Activated T-helper 1 cell treated with anti-CD3 and anti-CD28 coated beads, Interleukin-12 subunit alpha, Interleukin-12 subunit beta, Interleukin-2, Interleukin-4 antibody, amounts not matched to agents 30 ng/mL and 10 ng/mL and 1 ng/mL, durations not matched to agents 14 hours and 24 hours and 36 hours (primary cell): Measurements from ENCODE around the gene SUV39H2. TPM values are rescaled to one million over a fixed set of nuclear protein-coding genes. Genes with fewer than 3 reads are reported as not detected.
"Not testable (repeated sequence)": the region's sequence is repeated elsewhere in the genome, so short reads cannot be mapped to it uniquely, and the experiment has no call there.

Experiments
- DNase-seq: peaks from one replicate; pipeline ENCODE4 v3.0.0; 2021; ENCODE audit warnings: low spot score
- H3K27ac Mint-ChIP-seq: one replicate; pipeline ENCODE4 v1.8.0; 2021; ENCODE audit warnings: mild to moderate bottlenecking, mixed read lengths
- H3K27me3 Mint-ChIP-seq: one replicate; pipeline ENCODE4 v1.8.0; 2022; ENCODE audit warnings: mild to moderate bottlenecking, moderate library complexity, mixed read lengths; ENCODE audit not compliant: insufficient read depth
- H3K36me3 Mint-ChIP-seq: one replicate; pipeline ENCODE4 v1.8.0; 2021; ENCODE audit warnings: low read depth, mixed read lengths
- H3K4me1 Mint-ChIP-seq: one replicate; pipeline ENCODE4 v1.8.0; 2021; ENCODE audit warnings: low read depth, mixed read lengths
- H3K4me3 Mint-ChIP-seq: one replicate; pipeline ENCODE4 v1.8.0; 2021; ENCODE audit warnings: mild to moderate bottlenecking, moderate library complexity, mixed read lengths
- H3K9me3 Mint-ChIP-seq: one replicate; pipeline ENCODE4 v1.8.0; 2021; ENCODE audit warnings: mixed read lengths
- intact Hi-C: fragments of 100-400 bp; cut with micrococcal nuclease; formaldehyde crosslinking; loops from one replicate; pipeline ENCODE4 v1.15.1; 2024
- total RNA-seq: library from RNA; stranded (reverse); gene quantifications from 2 replicates; pipeline ENCODE4 v1.2.3, GENCODE V29; 2022

The SUV39H2 gene
- total RNA-seq, 1 donor from 2014 or later, result 43.3 TPM

- Mint-ChIP-seq H3K27me3 (no peaks in the 10 kb centered on the region), H3K9me3 (peaks cover 32% of the 10 kb centered on the region), H3K36me3 (peaks cover 84% of the 10 kb centered on the region), H3K4me3 (no peak overlapping the region), H3K4me1 (peaks cover 24% of the 10 kb centered on the region), H3K27ac (peak overlapping the region; percentile 66)
- intact Hi-C loops, result no loop called here
- no peak for DNase-seq
Observed at GRCh38 chr10:14918964-14919363, 40.3 kb downstream of the SUV39H2 start.

- no peak for DNase-seq
- intact Hi-C loops, result no loop called here
- Mint-ChIP-seq H3K4me1 (peaks cover 7% of the 10 kb centered on the region), H3K9me3 (peaks cover 3% of the 10 kb centered on the region), H3K4me3 (no peak overlapping the region), H3K27me3 (no peaks in the 10 kb centered on the region), H3K36me3 (peaks cover 66% of the 10 kb centered on the region), H3K27ac (no peak overlapping the region)
Observed at GRCh38 chr10:14924013-14924412, 45.3 kb downstream of the SUV39H2 start.

GRCh38 chr10:14925268-14925667, 46.6 kb downstream of the SUV39H2 start:
- H3K36me3 Mint-ChIP-seq, result peaks cover 53% of the 10 kb centered on the region
- no peak for DNase-seq
- no peak overlapping the region for H3K4me3 Mint-ChIP-seq
- H3K27me3 Mint-ChIP-seq, result no peaks in the 10 kb centered on the region
- no peaks in the 10 kb centered on the region for H3K4me1 Mint-ChIP-seq
- no peak overlapping the region for H3K27ac Mint-ChIP-seq
- H3K9me3 Mint-ChIP-seq, result no peaks in the 10 kb centered on the region
- intact Hi-C loops, result no loop called here

GRCh38 chr10:14926061-14926470, 47.4 kb downstream of the SUV39H2 start:
- H3K4me1 Mint-ChIP-seq, result no peaks in the 10 kb centered on the region
- H3K36me3 Mint-ChIP-seq, result peaks cover 50% of the 10 kb centered on the region
- H3K27ac Mint-ChIP-seq, result no peak overlapping the region
- no peak overlapping the region for H3K4me3 Mint-ChIP-seq
- DNase-seq, result no peak
- intact Hi-C loops, result no loop called here
- H3K27me3 Mint-ChIP-seq, result no peaks in the 10 kb centered on the region
- H3K9me3 Mint-ChIP-seq, result no peaks in the 10 kb centered on the region

- H3K4me1 Mint-ChIP-seq, result no peaks in the 10 kb centered on the region
- H3K36me3 Mint-ChIP-seq, result peaks cover 44% of the 10 kb centered on the region
- no peak overlapping the region for H3K27ac Mint-ChIP-seq
- intact Hi-C loops, result no loop called here
- H3K4me3 Mint-ChIP-seq, result no peak overlapping the region
- H3K9me3 Mint-ChIP-seq, result no peaks in the 10 kb centered on the region
- no peak for DNase-seq
- no peaks in the 10 kb centered on the region for H3K27me3 Mint-ChIP-seq
Observed at GRCh38 chr10:14926722-14927416, 48.2 kb downstream of the SUV39H2 start.

GRCh38 chr10:14930610-14931009, 51.9 kb downstream of the SUV39H2 start:
- DNase-seq, result no peak
- intact Hi-C loops, result no loop called here
- Mint-ChIP-seq H3K4me3 (no peak overlapping the region), H3K9me3 (no peaks in the 10 kb centered on the region), H3K27ac (no peak overlapping the region), H3K4me1 (no peaks in the 10 kb centered on the region), H3K36me3 (peaks cover 46% of the 10 kb centered on the region), H3K27me3 (no peaks in the 10 kb centered on the region)

GRCh38 chr10:14936584-14936983, 57.9 kb downstream of the SUV39H2 start:
- H3K9me3 Mint-ChIP-seq, result no peaks in the 10 kb centered on the region
- intact Hi-C loops, result no loop called here
- H3K36me3 Mint-ChIP-seq, result peaks cover 38% of the 10 kb centered on the region
- H3K4me1 Mint-ChIP-seq, result no peaks in the 10 kb centered on the region
- no peak for DNase-seq
- H3K27ac Mint-ChIP-seq, result no peak overlapping the region
- no peaks in the 10 kb centered on the region for H3K27me3 Mint-ChIP-seq
- no peak overlapping the region for H3K4me3 Mint-ChIP-seq

GRCh38 chr10:14938971-14939370, 60.3 kb downstream of the SUV39H2 start:
- H3K36me3 Mint-ChIP-seq, result peaks cover 29% of the 10 kb centered on the region
- H3K4me1 Mint-ChIP-seq, H3K27ac Mint-ChIP-seq, intact Hi-C loops, DNase-seq, H3K4me3 Mint-ChIP-seq, H3K27me3 Mint-ChIP-seq, H3K9me3 Mint-ChIP-seq: not testable (repeated sequence)

- H3K4me3 Mint-ChIP-seq, DNase-seq, H3K9me3 Mint-ChIP-seq, H3K27me3 Mint-ChIP-seq, intact Hi-C loops: not testable (repeated sequence)
- Mint-ChIP-seq H3K36me3 (peaks cover 28% of the 10 kb centered on the region), H3K27ac (peak overlapping the region; percentile 29), H3K4me1 (peaks cover 14% of the 10 kb centered on the region)
Observed at GRCh38 chr10:14942147-14942949, 63.7 kb downstream of the SUV39H2 start.

- H3K27me3 Mint-ChIP-seq, H3K9me3 Mint-ChIP-seq, H3K27ac Mint-ChIP-seq, H3K4me3 Mint-ChIP-seq, DNase-seq, intact Hi-C loops: not testable (repeated sequence)
- peaks cover 14% of the 10 kb centered on the region for H3K4me1 Mint-ChIP-seq
- H3K36me3 Mint-ChIP-seq, result peaks cover 30% of the 10 kb centered on the region
Observed at GRCh38 chr10:14942950-14943338, 64.3 kb downstream of the SUV39H2 start.

GRCh38 chr10:14945108-14945507, 66.4 kb downstream of the SUV39H2 start:
- intact Hi-C loops, result no loop called here
- Mint-ChIP-seq H3K27me3 (no peaks in the 10 kb centered on the region), H3K27ac (no peak overlapping the region), H3K4me3 (no peak overlapping the region), H3K36me3 (peaks cover 36% of the 10 kb centered on the region), H3K4me1 (peaks cover 20% of the 10 kb centered on the region), H3K9me3 (no peaks in the 10 kb centered on the region)
- DNase-seq, result no peak

GRCh38 chr10:14947268-14947667, 68.6 kb downstream of the SUV39H2 start:
- Mint-ChIP-seq H3K36me3 (peaks cover 43% of the 10 kb centered on the region), H3K27ac (no peak overlapping the region), H3K9me3 (no peaks in the 10 kb centered on the region), H3K27me3 (no peaks in the 10 kb centered on the region), H3K4me1 (peaks cover 34% of the 10 kb centered on the region), H3K4me3 (no peak overlapping the region)
- DNase-seq, result no peak
- intact Hi-C loops, result no loop called here

GRCh38 chr10:14949291-14949690, 70.6 kb downstream of the SUV39H2 start:
- no peaks in the 10 kb centered on the region for H3K27me3 Mint-ChIP-seq
- no peaks in the 10 kb centered on the region for H3K9me3 Mint-ChIP-seq
- peaks cover 45% of the 10 kb centered on the region for H3K4me1 Mint-ChIP-seq
- peaks cover 39% of the 10 kb centered on the region for H3K36me3 Mint-ChIP-seq
- no peak for DNase-seq
- intact Hi-C loops, result no loop called here
- no peak overlapping the region for H3K4me3 Mint-ChIP-seq
- peak overlapping the region; percentile 63 for H3K27ac Mint-ChIP-seq
